WTC11 (cell line): Measurements from ENCODE around the gene VWA8. TPM values are rescaled to one million over a fixed set of nuclear protein-coding genes. Genes with fewer than 3 reads are reported as not detected.
"Not testable (repeated sequence)": the region's sequence is repeated elsewhere in the genome, so short reads cannot be mapped to it uniquely, and the experiment has no call there.

Experiments used
- ATAC-seq: fragments of 200-7000 bp; cut with Tn5 transposase; 2 replicates; pipeline ENCODE4 v1.10.0; 2021; ENCODE audit warnings: mild to moderate bottlenecking, moderate library complexity
- CTCF ChIA-PET: fragments of 300-600 bp; sonication (Branson Sonifier 250); formaldehyde crosslinking; loops from one replicate; lab custom pipeline; 2021; ENCODE audit warnings: antibody characterized with exemption; lab: Charles Lee
- POLR2A ChIA-PET: fragments of 350-600 bp; sonication (Branson Sonifier 250); formaldehyde crosslinking; loops from one replicate; lab custom pipeline; 2021; ENCODE audit warnings: antibody characterized with exemption; lab: Charles Lee
- DNase-seq: peaks from one replicate; pipeline ENCODE4 v3.0.0; 2021; ENCODE audit warnings: low spot score
- H3K27ac Mint-ChIP-seq: 2 replicates; pipeline ENCODE4 v1.8.0; 2021; ENCODE audit warnings: mixed read lengths
- H3K27me3 Mint-ChIP-seq: 2 replicates; pipeline ENCODE4 v1.8.0; 2021; ENCODE audit warnings: low read depth, mild to moderate bottlenecking, moderate library complexity, mixed read lengths
- H3K36me3 Mint-ChIP-seq: 2 replicates; pipeline ENCODE4 v1.8.0; 2021; ENCODE audit warnings: mixed read lengths
- H3K4me1 Mint-ChIP-seq: 2 replicates; pipeline ENCODE4 v1.8.0; 2022; ENCODE audit warnings: mixed read lengths
- H3K4me3 Mint-ChIP-seq: 2 replicates; pipeline ENCODE4 v1.8.0; 2021; ENCODE audit warnings: mild to moderate bottlenecking, moderate library complexity, mixed read lengths
- H3K9me3 Mint-ChIP-seq: 2 replicates; pipeline ENCODE4 v1.8.0; 2021; ENCODE audit warnings: mixed read lengths
- AFF4 ChIP-seq: sonication (generic); formaldehyde crosslinking; IDR thresholded peaks from 2 replicates; pipeline ENCODE4 v1.8.1; 2023; ENCODE audit warnings: mild to moderate bottlenecking, missing genetic modification reagents, borderline replicate concordance
- AR ChIP-seq: fragments of 250-450 bp; sonication (Bioruptor Pico); IDR thresholded peaks from 2 replicates; pipeline ENCODE4 v1.9.0; 2021; ENCODE audit warnings: mild to moderate bottlenecking
- GABPB1 ChIP-seq: sonication (generic); formaldehyde crosslinking; IDR thresholded peaks from 2 replicates; pipeline ENCODE4 v1.8.1; 2023; ENCODE audit warnings: mild to moderate bottlenecking, missing genetic modification reagents
- GRHL2 ChIP-seq: fragments of 250-450 bp; sonication (Bioruptor Pico); IDR thresholded peaks from 2 replicates; pipeline ENCODE4 v1.8.0; 2022; ENCODE audit warnings: mild to moderate bottlenecking, moderate library complexity; ENCODE audit not compliant: insufficient replicate concordance, severe bottlenecking
- HMGXB4 ChIP-seq: sonication (generic); formaldehyde crosslinking; IDR thresholded peaks from 2 replicates; pipeline ENCODE4 v1.8.1; 2023; ENCODE audit warnings: mild to moderate bottlenecking, moderate library complexity, missing genetic modification reagents
- JUN ChIP-seq: sonication (generic); formaldehyde crosslinking; IDR thresholded peaks from 2 replicates; pipeline ENCODE4 v1.8.0; 2023; ENCODE audit warnings: mild to moderate bottlenecking, missing genetic modification reagents
- MXD4 ChIP-seq: fragments of 250-450 bp; sonication (Bioruptor Pico); IDR thresholded peaks from 2 replicates; pipeline ENCODE4 v1.8.0; 2021; ENCODE audit warnings: mild to moderate bottlenecking, moderate library complexity, borderline replicate concordance
- MYBL2 ChIP-seq: sonication (generic); formaldehyde crosslinking; IDR thresholded peaks from 2 replicates; pipeline ENCODE4 v1.8.1; 2023; ENCODE audit warnings: mild to moderate bottlenecking, moderate library complexity, missing genetic modification reagents
- PREB ChIP-seq: sonication (generic); formaldehyde crosslinking; IDR thresholded peaks from 2 replicates; pipeline ENCODE4 v1.8.1; 2022; ENCODE audit warnings: mild to moderate bottlenecking, missing genetic modification reagents, moderate library complexity, borderline replicate concordance
- ZNF232 ChIP-seq: sonication (generic); formaldehyde crosslinking; IDR thresholded peaks from 2 replicates; pipeline ENCODE4 v1.8.0; 2022; ENCODE audit warnings: mild to moderate bottlenecking, missing genetic modification reagents
- ZNF425 ChIP-seq: fragments of 250-450 bp; sonication (Bioruptor Pico); conservative IDR thresholded peaks from 2 replicates; pipeline ENCODE4 v1.9.0; 2021; ENCODE audit warnings: mild to moderate bottlenecking
- total RNA-seq: library from RNA; stranded (reverse); gene quantifications from 3 replicates; pipeline ENCODE4 v1.2.3, GENCODE V29; 2021

The VWA8 gene
- total RNA-seq, 1 experiment from 2014 or later: 19.9 TPM

- ATAC-seq (no peak), DNase-seq (no peak)
- ChIA-PET POLR2A (no interaction called here), CTCF (interaction anchor here (1.4 kb wide), 1 partner anchor 164 kb away, joined by 4 read pairs; no protein-coding TSS in a partner anchor)
- no peak overlapping the region for H3K27ac Mint-ChIP-seq
- peaks cover 7% of the 10 kb centered on the region; the same call in 1 of the 2 replicates for H3K36me3 Mint-ChIP-seq
- H3K9me3 Mint-ChIP-seq: peaks cover 8% of the 10 kb centered on the region
- H3K4me3 Mint-ChIP-seq: no peak overlapping the region
- no peaks in the 10 kb centered on the region for H3K27me3 Mint-ChIP-seq
- TF ChIP-seq AFF4 (CRISPR knock-in tag) (no peak), GRHL2 (CRISPR knock-in tag) (no peak), MXD4 (CRISPR knock-in tag) (no peak), ZNF425 (CRISPR knock-in tag) (no peak), JUN (CRISPR knock-in tag) (no peak), PREB (CRISPR knock-in tag) (no peak), ZNF232 (CRISPR knock-in tag) (no peak), HMGXB4 (CRISPR knock-in tag) (no peak), GABPB1 (CRISPR knock-in tag) (no peak), AR (CRISPR knock-in tag) (no peak), MYBL2 (no peak)
- H3K4me1 Mint-ChIP-seq: no peaks in the 10 kb centered on the region
Measured at GRCh38 chr13:41621716-41622431, 339.0 kb downstream of the VWA8 start.

- POLR2A ChIA-PET: not testable (repeated sequence)
Measured at GRCh38 chr13:41617633-41618032, 343.3 kb downstream of the VWA8 start.

More at GRCh38 chr13:41617633-41618032, 343.3 kb downstream of the VWA8 start:
- H3K27me3 Mint-ChIP-seq, ATAC-seq, CTCF ChIA-PET, H3K4me3 Mint-ChIP-seq, H3K4me1 Mint-ChIP-seq, DNase-seq, H3K27ac Mint-ChIP-seq, H3K9me3 Mint-ChIP-seq: not testable (repeated sequence)
- H3K36me3 Mint-ChIP-seq: peaks cover 17% of the 10 kb centered on the region
